GM12891 (cell line): Measurements from ENCODE around the gene SDCCAG8.

Source experiments
- DNase-seq: peaks from one replicate; pipeline ENCODE4 v3.0.0; 2011; ENCODE audit warnings: low spot score; ENCODE audit not compliant: insufficient read length
- FAIRE-seq: peaks from 2 replicates; lab custom pipeline; 2011; peaks lifted over from hg19 to GRCh38; lab: Jason Lieb, UNC
- PAX5 ChIP-seq: IDR thresholded peaks from 2 replicates; pipeline ENCODE4 v1.6.1; 2011; ENCODE audit warnings: low read length, moderate library complexity, mild to moderate bottlenecking; ENCODE audit not compliant: insufficient read depth, severe bottlenecking
- POLR2A ChIP-seq: IDR thresholded peaks from 2 replicates; pipeline ENCODE4 v1.6.1; 2011; ENCODE audit warnings: low read depth, low read length, control low read depth
- POLR2AphosphoS5 ChIP-seq: IDR thresholded peaks from 2 replicates; pipeline ENCODE4 v1.6.1; 2011; ENCODE audit warnings: low read depth, low read length, control low read depth
- POU2F2 ChIP-seq: IDR thresholded peaks from 2 replicates; pipeline ENCODE4 v1.6.1; 2011; ENCODE audit warnings: low read depth, mild to moderate bottlenecking, control low read depth, low read length, moderate library complexity
- SPI1 ChIP-seq: IDR thresholded peaks from 2 replicates; pipeline ENCODE4 v1.6.1; 2011; ENCODE audit warnings: low read depth, low read length, control low read depth
- TAF1 ChIP-seq: IDR thresholded peaks from 2 replicates; pipeline ENCODE4 v1.6.1; 2011; ENCODE audit warnings: low read depth, low read length, control low read depth

SDCCAG8 gene

DNA sequence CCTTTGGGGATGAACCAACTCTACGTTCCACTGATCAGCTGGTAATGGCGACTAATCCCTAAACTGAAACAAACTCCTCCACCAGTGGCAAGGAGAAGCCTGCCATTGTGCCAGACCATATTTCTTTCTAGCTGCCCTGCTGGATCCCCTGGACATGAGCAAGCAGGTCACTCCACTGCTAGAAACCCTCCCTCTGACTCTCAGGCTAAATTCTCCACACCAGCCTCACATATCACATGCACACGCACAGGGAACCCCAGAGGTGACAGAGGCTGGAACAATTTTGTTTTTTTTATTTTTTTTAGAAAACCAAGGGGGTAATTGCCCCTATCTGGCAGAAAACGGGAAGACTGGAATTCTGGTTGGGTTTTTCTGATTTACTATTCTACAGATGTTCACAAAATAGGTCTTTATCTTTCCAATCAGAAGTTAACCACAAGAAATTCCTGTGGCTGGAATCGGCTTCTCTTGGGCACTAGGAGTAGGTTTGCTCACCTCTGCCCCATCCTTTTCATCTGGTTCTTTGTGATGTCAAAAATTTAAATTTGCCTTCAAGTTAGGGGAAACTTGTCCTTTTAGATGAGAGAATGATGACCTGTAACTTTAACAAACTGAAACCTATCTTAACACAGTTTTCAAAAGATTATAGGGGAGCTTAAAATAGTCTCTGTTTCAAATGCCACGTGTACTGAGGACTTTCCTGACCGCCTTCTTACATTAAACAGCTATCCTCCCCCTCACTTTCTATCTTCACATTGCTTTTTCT is 258.1 kb downstream of the SDCCAG8 start:
- DNase-seq (no peak), FAIRE-seq (no peak)

DNA sequence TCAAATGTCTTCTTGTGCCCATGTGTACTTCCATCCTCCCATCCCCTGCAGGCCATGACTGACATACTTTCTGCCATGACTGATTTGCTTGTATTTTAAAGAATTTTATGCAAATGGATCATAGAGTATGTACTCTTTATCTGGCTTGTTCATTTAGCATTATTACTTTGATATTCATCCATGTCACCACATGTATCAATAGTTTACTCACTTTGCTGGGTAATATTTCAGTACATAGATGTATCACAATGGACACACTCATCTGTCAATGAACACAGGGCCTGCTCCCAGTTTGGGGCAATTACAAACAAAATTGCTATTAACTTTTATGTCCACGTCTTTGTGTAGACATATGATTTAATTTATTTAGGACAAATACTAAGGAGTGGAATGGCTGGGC is 259.1 kb downstream of the SDCCAG8 start:
- FAIRE-seq (no peak), DNase-seq (no peak)
- TF ChIP-seq SPI1: no peak
- TF ChIP-seq POLR2A: no peak
- no peak for TF ChIP-seq PAX5
- no peak for TF ChIP-seq POU2F2
- no peak for TF ChIP-seq POLR2AphosphoS5
- TF ChIP-seq TAF1: no peak

More for the DNA sequence above, 258.1 kb downstream of the SDCCAG8 start:
- TF ChIP-seq POU2F2 (no peak), POLR2AphosphoS5 (no peak), PAX5 (no peak), POLR2A (no peak), SPI1 (no peak), TAF1 (no peak)

DNA sequence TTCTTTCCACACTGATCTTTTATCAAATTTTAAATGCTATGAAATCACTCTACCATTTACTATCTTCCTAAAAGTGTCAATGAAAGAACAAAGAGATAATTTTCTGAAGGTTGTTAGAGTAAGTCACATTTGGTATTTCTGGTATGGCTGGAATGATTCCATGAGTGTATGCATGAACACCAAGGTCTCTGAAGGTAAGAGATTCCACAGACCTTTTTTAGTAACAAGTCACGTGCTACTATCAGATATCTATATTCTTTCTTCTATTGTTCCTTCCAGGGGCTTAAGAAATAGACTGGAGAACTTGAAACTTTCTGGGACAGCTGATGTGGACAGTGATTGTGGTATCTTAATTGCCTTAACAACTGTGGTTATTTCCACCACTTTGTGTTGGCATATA is 265.0 kb downstream of the SDCCAG8 start:
- DNase-seq (no peak), FAIRE-seq (no peak)
- no peak for TF ChIP-seq TAF1
- no peak for TF ChIP-seq PAX5
- no peak for TF ChIP-seq POU2F2
- TF ChIP-seq SPI1: no peak
- no peak for TF ChIP-seq POLR2AphosphoS5
- no peak for TF ChIP-seq POLR2A

DNA sequence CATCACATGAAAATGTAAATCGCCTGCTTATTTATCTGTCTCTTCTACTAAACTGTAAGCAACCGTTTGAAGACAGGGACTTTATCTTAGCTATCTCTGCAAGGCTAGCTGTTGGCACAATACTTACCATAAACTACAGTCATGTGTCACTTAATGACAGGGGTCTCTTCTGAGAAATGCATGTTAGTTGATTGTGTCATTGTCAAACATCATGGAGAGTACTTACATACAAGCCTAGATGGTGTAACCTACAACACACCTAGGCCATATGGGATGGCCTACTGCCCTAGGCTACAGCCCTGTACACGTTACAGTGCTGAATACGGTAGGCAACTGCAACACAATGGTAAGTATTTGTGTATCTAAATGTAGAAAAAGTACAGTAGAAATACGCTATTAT is 267.9 kb downstream of the SDCCAG8 start:
- no peak for TF ChIP-seq TAF1
- no peak for TF ChIP-seq POLR2AphosphoS5
- TF ChIP-seq SPI1: no peak
- TF ChIP-seq POLR2A: no peak
- TF ChIP-seq POU2F2: no peak
- no peak for TF ChIP-seq PAX5

DNA sequence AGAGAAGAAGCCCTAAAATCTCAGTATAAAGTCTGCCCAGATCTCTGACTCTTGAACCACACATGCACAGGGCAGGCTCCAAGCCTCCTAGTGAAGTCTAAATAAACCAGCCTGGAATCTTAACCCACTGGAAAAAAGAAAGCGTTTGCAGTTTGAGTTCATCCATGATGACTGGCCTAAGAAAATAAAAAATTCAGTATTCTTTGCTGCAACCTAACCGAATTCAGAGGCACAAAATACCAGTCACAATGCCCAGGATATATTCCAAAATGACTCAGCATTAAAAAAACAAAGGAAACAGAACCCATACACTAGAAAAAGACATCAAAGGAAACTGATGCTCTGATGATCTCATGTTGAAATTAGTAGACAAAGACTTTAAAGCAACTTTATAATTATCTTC is 269.2 kb downstream of the SDCCAG8 start:
- FAIRE-seq (no peak), DNase-seq (no peak)
- no peak for TF ChIP-seq POU2F2
- TF ChIP-seq POLR2A: no peak
- no peak for TF ChIP-seq PAX5
- no peak for TF ChIP-seq POLR2AphosphoS5
- TF ChIP-seq TAF1: no peak
- TF ChIP-seq SPI1: no peak

More for the DNA sequence above, 267.9 kb downstream of the SDCCAG8 start:
- DNase-seq: no peak
- FAIRE-seq: no peak

DNA sequence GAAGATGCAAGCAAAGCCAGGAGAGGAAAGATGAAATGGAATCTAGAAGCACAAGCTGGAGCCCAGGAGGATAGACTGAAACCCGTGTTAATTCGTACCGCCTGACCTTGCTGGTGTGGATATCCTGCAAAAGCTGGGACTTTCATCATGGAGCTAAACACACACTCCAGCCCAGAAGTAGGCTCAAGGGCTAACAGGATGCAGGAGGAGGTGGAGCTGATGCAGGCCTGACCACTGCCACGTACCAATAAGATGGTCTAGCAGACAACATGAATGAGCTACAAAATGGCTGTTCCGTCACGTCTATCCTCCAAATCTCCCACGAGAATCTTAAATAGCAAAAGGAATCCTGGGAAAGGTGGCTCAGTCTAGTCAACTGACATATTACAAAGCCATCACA is 270.3 kb downstream of the SDCCAG8 start:
- FAIRE-seq (peak; percentile 41), DNase-seq (no peak)
- no peak for TF ChIP-seq SPI1
- TF ChIP-seq POU2F2: no peak
- TF ChIP-seq POLR2AphosphoS5: no peak
- no peak for TF ChIP-seq POLR2A
- TF ChIP-seq TAF1: no peak
- no peak for TF ChIP-seq PAX5

DNA sequence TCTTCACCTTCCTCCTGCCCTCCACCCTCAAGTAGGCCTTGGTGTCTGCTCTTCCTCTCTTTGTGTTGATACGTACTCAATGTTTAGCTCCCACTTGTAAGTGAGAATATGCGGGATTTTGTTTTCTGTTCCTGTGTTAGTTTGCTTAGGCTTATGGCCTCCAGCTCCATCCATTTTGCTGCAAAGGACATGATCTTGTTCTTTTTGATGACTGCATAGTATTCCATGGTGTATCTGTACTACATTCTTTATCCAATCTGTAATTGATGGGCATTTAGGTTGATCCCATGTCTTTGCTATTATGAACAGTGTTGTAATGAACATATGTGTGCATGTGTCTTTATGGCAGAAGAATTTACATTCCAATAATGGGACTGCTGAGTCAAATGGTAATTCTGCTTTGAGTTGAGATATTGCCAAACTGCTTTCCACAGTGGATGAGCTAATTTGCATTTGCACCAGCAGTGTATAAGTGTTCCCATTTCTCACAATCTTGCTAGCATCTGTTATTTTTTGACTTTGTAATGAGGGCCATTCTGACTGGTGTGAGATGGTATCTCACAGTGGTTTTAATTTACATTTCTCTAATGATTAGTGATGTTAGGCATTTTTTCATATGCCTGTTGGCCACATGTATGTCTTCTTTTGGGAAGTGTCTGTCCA is 272.7 kb downstream of the SDCCAG8 start:
- FAIRE-seq: peak; percentile 72
- no peak for TF ChIP-seq PAX5
- TF ChIP-seq POU2F2: no peak
- no peak for TF ChIP-seq POLR2A
- TF ChIP-seq SPI1: no peak
- TF ChIP-seq POLR2AphosphoS5: no peak
- no peak for TF ChIP-seq TAF1
- DNase-seq: no peak

DNA sequence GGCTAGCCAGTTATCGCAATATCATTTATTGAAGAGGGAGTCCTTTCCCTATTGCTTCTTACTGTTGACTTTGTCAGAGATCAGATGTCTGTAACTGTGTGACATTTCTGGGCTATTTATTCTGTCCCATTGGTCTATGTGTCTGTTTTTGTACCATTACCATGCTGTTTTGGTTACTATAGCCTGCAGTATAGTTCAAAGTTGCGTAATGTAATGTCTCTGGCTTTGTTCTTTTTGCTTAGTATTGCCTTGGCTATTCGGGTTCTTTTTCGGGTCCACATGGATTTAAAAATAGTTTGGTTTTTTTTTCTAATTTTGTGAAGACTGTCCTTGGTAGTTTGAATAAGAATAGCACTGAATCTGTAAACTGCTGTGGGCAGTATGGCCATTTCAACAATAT is 273.7 kb downstream of the SDCCAG8 start:
- DNase-seq (no peak), FAIRE-seq (no peak)
- no peak for TF ChIP-seq POLR2A
- TF ChIP-seq SPI1: no peak
- no peak for TF ChIP-seq TAF1
- no peak for TF ChIP-seq PAX5

DNA sequence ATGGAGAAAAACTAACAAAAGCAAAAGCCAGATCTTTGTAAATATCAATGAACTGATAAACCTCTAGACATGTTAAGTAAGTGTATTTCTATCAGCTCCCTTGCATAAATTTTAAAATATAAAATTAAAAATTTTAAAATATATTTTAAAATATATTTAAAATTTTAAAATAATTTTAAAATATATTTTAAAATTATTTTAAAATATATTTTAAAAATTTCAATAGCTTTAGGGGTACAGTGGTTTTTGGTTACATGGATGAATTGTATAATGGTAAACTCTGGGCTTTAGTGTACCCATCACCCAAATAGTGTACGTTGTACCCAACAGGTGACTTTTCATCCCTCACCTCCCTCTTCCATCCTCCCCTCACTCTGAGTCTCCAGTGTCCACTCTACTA is 279.2 kb downstream of the SDCCAG8 start:
- no peak for DNase-seq
- TF ChIP-seq SPI1: no peak
- TF ChIP-seq TAF1: no peak
- no peak for TF ChIP-seq POLR2AphosphoS5
- TF ChIP-seq PAX5: no peak
- TF ChIP-seq POU2F2: no peak
- no peak for TF ChIP-seq POLR2A
- no peak for FAIRE-seq
